Aorta (tissue), 5 donors: ENCODE data around the gene PTPRC. TPM values are rescaled to one million over a fixed set of nuclear protein-coding genes. Genes with fewer than 3 reads are reported as not detected.

ENCODE experiments used
- ATAC-seq: fragments of 200-7000 bp; cut with Tn5 transposase; one replicate; pipeline ENCODE4 v1.9.1; 2022; ENCODE audit warnings: moderate library complexity; ENCODE audit not compliant: low FRiP score
- DNase-seq, 2 donors: peaks; one replicate each; pipeline ENCODE4 v3.0.0-alpha.2; 2020
- H3K27ac ChIP-seq, 2 donors: one replicate each; pipeline ENCODE4 v1.5.1; 2013; ENCODE audit warnings: low read length in 2 of 2, mild to moderate bottlenecking in 2 of 2, moderate library complexity in 2 of 2, control low read depth in 1 of 2, inconsistent platforms in 1 of 2, low read depth in 1 of 2
- H3K27me3 ChIP-seq, 2 donors: one replicate each; pipeline ENCODE4 v1.6.1; 2013; ENCODE audit warnings: control low read depth in 1 of 2, low read length in 1 of 2, mild to moderate bottlenecking in 1 of 2, moderate library complexity in 1 of 2; ENCODE audit not compliant: insufficient read depth in 2 of 2, control insufficient read depth in 1 of 2
- H3K36me3 ChIP-seq, 2 donors: one replicate each; pipeline ENCODE4 v1.6.1; 2013; ENCODE audit warnings: control low read depth in 1 of 2, low read length in 1 of 2, mild to moderate bottlenecking in 1 of 2; ENCODE audit not compliant: insufficient read depth in 2 of 2, control insufficient read depth in 1 of 2
- H3K4me1 ChIP-seq, 2 donors: one replicate each; pipeline ENCODE4 v1.6.1; 2013; ENCODE audit warnings: low read length in 2 of 2, control low read depth in 1 of 2, mild to moderate bottlenecking in 1 of 2, moderate library complexity in 1 of 2; ENCODE audit not compliant: insufficient read depth in 2 of 2, control insufficient read depth in 1 of 2
- H3K4me3 ChIP-seq, 2 donors: one replicate each; pipeline ENCODE4 v1.5.1; 2013; ENCODE audit warnings: low read length in 2 of 2, control low read depth in 1 of 2, mild to moderate bottlenecking in 1 of 2
- H3K9me3 ChIP-seq: one replicate; pipeline ENCODE4 v1.6.1; 2013; ENCODE audit warnings: mild to moderate bottlenecking, low read length; ENCODE audit not compliant: control insufficient read depth
- WGBS, 2 donors: extraction: QIAGEN DNeasy Blood & Tissue Kit; methylation state at CpG; one replicate each; pipeline ENCODE4 v1.1.7; 2013; 5-methylcytosine and 5-hydroxymethylcytosine counted together
- intact Hi-C, 2 donors: fragments of 100-400 bp; cut with DNase I; formaldehyde crosslinking; loops; one replicate each; pipeline versions ENCODE4 v1.14.2 to v1.15.0; 2022
- polyA plus RNA-seq, 2 donors: library from polyadenylated mRNA; stranded (reverse); fragments of 200-250 nt; gene quantifications; one replicate each; pipeline ENCODE4 v1.2.3, GENCODE V29; 2013
- total RNA-seq, 2 donors: library from RNA; stranded (reverse); fragmentation: NEBNext Ultra II Directional; extraction: Animal tissue kit (Norgen Biotek cat#: 25700); gene quantifications; one replicate each; pipeline ENCODE4 v1.2.1, GENCODE V29; 2021
- donor health status: healthy with polysubstance abuse.
- donor health status: Bipolar disorder and iron deficiency.
- donor health status: DM: no; HTN: no; CAD: no.
- donor health status: DM: no; HTN: no; CAD: no.
- donor health status: DM: yes; HTN: yes; CAD: no.

Gene PTPRC
- total and polyA plus RNA-seq, 4 donors = 1.4 to 89.9 (median 29.7) TPM

DNA sequence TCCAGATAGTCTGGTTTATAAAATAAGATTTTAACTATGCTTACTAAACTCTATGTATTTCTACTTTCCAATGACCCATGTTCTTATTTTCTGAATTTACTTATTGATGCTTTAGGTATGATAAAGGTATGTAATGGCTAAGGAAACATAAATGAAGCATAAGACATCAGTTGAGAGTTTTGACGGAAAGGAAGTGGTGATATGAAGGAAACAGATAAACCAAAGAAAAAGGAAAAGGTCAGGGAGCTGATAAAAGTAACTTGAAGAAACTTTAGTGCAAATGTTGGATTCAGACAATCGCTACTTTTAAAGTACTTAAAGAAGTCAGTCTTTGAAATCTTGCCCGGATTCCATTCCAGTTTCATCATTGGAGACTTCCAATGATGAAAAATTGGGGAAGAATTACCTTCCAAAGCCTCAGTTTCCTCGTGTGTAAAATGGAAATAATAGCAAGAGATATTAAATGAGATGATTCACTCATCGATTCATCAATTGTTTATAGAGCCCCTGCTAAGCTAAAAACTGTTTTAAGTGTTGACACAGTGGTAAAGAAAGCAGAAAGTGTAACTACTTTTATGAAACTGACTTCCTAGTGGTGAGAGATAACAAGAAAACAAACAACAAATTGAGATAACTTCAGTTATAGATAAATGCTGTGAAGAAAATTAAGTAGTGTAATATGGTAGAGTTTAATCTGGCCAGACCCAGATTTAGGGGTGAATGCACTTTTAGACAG, 10.6 kb downstream of the PTPRC start:
- Histone ChIP-seq H3K36me3 (no peaks in the 10 kb centered on the region), H3K4me3 (no peak overlapping the region), H3K9me3 (no peaks in the 10 kb centered on the region), H3K27me3 (no peaks in the 10 kb centered on the region), H3K4me1 (no peaks in the 10 kb centered on the region), H3K27ac (no peak overlapping the region)
- ATAC-seq (no peak), DNase-seq (no peak)
- WGBS, 2 donors = 85 to 86% methylated on average over 5 of the region's 5 CpGs
- intact Hi-C loops = no loop called here

DNA sequence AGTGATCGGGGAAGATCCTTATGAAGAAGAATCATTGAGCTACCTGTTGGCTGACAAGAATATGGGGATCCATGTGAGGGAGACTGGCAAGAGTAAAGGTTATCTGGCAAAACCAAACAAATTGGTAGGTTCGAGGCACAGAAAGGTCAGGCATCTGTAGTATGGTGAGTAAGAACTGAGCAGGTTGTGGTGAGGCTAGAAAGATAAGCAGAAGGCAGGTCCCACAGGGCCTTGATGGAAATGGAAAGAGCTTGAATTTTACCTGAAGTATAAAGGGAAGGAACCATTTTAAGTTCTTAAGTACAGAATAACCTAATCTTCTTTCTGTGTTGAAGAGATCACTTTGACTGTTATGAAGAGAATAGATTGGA, 11.1 kb downstream of the PTPRC start:
- no peaks in the 10 kb centered on the region for H3K27me3 ChIP-seq
- H3K9me3 ChIP-seq = no peaks in the 10 kb centered on the region
- no peaks in the 10 kb centered on the region for H3K36me3 ChIP-seq
- no peak for DNase-seq
- H3K27ac ChIP-seq = no peak overlapping the region
- H3K4me1 ChIP-seq = no peaks in the 10 kb centered on the region
- intact Hi-C loops = no loop called here
- H3K4me3 ChIP-seq = no peak overlapping the region
- 90 to 95% methylated on average over 2 of the region's 2 CpGs for WGBS, 2 donors
- no peak for ATAC-seq

DNA sequence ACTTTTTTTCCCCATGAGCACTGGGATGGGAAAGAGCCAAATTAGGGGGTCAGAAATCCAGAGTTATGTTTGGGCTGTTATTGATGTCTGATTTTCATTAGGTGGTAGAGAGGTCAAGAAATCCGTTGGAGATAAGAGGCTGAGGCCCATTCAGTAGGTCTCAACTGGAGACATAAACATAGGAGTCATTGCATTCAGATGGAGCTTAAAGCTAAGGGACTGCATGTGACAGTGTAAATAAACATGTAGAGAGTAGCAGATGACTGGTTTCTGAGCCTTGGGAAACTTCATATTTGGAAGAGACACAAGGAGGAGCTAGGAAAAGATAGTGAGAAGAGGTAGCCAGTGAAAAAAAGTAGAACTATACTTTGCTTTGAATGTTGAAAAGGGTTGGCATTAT, 11.7 kb downstream of the PTPRC start:
- Histone ChIP-seq H3K27ac (no peak overlapping the region), H3K4me3 (no peak overlapping the region), H3K36me3 (no peaks in the 10 kb centered on the region), H3K9me3 (no peaks in the 10 kb centered on the region), H3K4me1 (no peaks in the 10 kb centered on the region), H3K27me3 (no peaks in the 10 kb centered on the region)
- 0 to 20% methylated on average over 1 of the region's 1 CpG for WGBS, 2 donors
- intact Hi-C loops = no loop called here
- DNase-seq (no peak), ATAC-seq (no peak)

DNA sequence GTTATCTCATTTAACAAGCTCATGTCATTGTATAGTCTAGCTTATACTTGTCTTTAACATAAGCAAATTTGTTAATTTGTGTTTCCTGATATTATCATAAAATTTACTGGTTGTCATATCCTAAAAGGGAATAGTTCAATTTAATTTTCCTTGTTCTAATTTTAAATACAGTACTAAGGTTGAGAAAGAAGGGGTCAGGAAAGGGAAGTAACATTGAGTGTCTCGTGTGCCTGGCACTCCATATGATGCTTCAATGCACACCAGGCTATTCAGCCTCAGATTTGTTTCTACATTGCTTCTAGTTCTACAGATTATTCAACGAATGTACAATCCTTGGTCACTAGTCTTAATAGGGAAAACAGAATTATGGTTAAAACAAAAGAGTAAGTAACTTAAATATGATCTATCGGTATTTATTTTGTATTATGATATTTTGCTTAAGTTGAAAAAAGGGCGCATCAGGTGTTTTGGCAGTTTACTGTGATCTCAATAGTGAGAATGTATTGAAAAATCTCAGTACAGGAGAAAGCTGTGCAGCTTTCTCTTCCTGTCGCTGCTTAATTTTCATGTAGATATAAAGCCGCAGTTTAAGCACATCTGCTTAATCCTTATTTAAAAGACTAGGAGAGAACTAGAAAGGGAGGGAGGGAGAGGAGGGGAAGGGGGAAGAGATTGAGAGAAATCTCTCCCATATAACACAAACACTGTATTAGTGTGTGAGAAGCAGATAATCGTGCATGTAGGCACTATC, 13.0 kb downstream of the PTPRC start:
- intact Hi-C loops = no loop called here
- ATAC-seq = no peak
- no peaks in the 10 kb centered on the region for H3K4me1 ChIP-seq

DNA sequence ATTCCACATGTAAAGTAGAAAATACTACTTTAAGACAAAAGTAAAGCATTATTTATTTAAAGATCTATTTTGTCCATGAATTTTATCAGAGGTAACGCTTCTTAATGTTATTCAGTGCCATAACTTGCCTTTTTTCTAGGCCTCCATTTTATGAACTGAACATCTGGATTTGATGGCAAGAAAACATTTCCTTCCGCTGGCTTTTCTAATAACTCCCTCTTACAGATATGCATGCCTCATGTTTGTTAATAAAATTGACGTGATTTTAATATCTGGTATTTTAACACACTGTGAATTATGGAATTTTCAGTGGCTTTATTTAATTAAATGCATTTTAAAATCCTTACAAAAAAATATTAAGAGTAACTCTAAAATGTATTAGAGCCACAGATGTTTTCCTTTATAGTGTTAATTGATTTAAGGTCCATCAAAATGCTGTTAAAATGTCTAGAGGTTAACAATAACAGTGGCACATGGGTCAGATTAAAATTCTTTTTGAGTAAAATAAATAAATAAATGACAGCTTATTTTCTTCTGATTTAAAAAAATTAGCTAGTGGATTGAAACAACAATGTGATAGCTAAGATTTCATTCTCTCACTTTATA, 15.1 kb downstream of the PTPRC start:
- DNase-seq = no peak
- intact Hi-C loops = no loop called here
- Histone ChIP-seq H3K27ac (no peak overlapping the region), H3K4me3 (no peak overlapping the region), H3K36me3 (no peaks in the 10 kb centered on the region), H3K27me3 (no peaks in the 10 kb centered on the region), H3K9me3 (no peaks in the 10 kb centered on the region), H3K4me1 (peaks cover 0 to 2% of the 10 kb centered on the region in 2 donors)
- ATAC-seq = no peak
- 66 to 75% methylated on average over 3 of the region's 3 CpGs for WGBS, 2 donors

More for the DNA sequence above, 13.0 kb downstream of the PTPRC start:
- Histone ChIP-seq H3K27ac (no peak overlapping the region), H3K27me3 (no peaks in the 10 kb centered on the region), H3K36me3 (no peaks in the 10 kb centered on the region), H3K4me3 (no peak overlapping the region), H3K9me3 (no peaks in the 10 kb centered on the region)
- no peak for DNase-seq
- WGBS, 2 donors = 67 to 71% methylated on average over 7 of the region's 7 CpGs

DNA sequence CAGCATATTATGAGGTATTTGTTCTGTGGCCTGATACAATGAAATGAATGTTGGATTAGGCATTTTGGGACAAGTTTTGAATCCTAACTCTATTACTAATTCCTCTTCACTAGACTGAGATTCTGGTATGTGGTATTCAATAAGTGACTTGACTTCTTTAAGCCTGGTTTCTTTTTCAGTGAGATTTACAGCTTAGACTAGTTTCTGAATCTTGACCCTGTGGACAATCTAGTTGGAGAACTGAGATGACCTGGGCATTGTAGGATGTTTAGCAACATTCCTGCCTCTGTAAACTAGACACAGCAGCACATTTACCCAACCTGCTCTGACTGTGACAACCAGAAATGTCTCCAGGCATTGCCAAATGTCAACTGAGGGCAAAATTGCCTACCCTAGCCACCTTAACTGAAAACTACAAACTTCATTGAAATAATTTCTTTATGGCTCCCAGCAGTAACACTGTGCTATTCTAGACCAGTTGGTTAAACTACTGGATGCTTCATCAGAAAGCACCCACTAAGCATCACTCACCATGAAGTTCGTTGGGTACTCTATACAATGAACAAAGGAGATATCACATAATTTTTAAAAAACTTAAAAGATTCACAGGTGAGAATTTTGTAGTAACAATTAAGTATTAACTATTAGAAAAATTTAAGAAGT, 16.8 kb downstream of the PTPRC start:
- no peak overlapping the region for H3K4me3 ChIP-seq
- ATAC-seq (no peak), DNase-seq (no peak)
- 87 to 93% methylated on average over 1 of the region's 1 CpG for WGBS, 2 donors
- H3K27me3 ChIP-seq = no peaks in the 10 kb centered on the region
- no peak overlapping the region for H3K27ac ChIP-seq
- H3K4me1 ChIP-seq = peaks cover 0 to 2% of the 10 kb centered on the region in 2 donors
- intact Hi-C loops = no loop called here
- no peaks in the 10 kb centered on the region for H3K9me3 ChIP-seq
- H3K36me3 ChIP-seq = no peaks in the 10 kb centered on the region

DNA sequence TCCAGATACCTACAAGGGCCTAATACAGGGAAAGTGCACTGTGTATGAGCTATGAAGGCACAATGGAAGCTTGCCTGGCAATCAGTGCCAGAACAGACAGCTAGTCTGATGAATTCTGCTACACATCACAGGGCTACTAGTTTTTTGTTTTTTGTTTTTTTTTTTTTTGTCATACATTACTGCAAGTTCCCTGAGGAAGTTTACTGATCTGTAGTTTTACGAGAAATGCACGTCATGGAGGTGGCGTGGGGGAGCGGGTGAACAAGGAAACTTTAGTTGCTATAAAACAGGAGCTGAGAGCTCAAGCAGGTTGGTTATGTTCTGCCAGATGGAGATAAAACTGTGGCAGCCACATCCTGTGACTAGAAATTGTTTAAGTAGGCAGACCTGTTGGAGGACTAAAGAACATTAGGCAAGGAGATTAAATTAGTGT, 17.7 kb downstream of the PTPRC start:
- DNase-seq (peak; percentile 63 to 75), ATAC-seq (no peak)
- 93 to 95% methylated on average over 4 of the region's 4 CpGs for WGBS, 2 donors
- Histone ChIP-seq H3K9me3 (no peaks in the 10 kb centered on the region), H3K27ac (no peak overlapping the region), H3K4me3 (no peak overlapping the region), H3K27me3 (no peaks in the 10 kb centered on the region), H3K36me3 (no peaks in the 10 kb centered on the region), H3K4me1 (peaks cover 0 to 2% of the 10 kb centered on the region in 2 donors)
- intact Hi-C loops = no loop called here

DNA sequence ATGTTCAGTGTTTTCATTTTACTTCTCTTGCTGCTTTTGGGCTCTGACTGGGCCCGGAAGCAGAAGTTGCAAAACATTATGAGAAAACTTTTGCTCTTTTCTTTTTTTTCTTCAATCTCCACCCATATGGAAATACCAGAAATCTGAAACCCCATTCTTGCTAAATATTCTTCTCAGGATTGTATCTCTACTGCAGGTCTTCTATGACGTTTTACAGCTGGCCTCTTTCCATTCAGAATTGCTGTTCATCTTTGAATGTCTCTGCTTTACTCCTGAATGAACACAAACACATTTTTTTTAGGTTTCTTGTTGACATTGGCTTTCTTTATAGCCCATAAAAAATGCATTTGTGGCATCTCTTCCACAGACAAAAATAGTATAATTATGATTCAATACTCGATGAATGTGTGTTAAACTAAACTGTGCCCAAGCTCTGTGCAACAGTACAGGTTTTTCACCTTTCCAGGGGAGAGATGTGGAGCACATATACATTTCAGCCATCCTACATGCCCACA, 18.8 kb downstream of the PTPRC start:
- peaks cover 0 to 2% of the 10 kb centered on the region in 2 donors for H3K4me1 ChIP-seq
- DNase-seq = no peak
- no peaks in the 10 kb centered on the region for H3K9me3 ChIP-seq
- no peaks in the 10 kb centered on the region for H3K27me3 ChIP-seq
- no peaks in the 10 kb centered on the region for H3K36me3 ChIP-seq
- ATAC-seq = peak; percentile 57
- intact Hi-C loops = no loop called here
- no peak overlapping the region for H3K27ac ChIP-seq
- no peak overlapping the region for H3K4me3 ChIP-seq
- WGBS, 2 donors = 3 to 8% methylated on average over 3 of the region's 3 CpGs
